Hematopoietic multipotent progenitor cell treated with erythropoietin and hydrocortisone succinate and interleukin-3 and kit ligand, for 8 days (in vitro differentiated cells): ENCODE data around the gene RNF223.
A peak's percentile ranks its signal among the peaks of the same experiment; 100 is the strongest.

Experiments
- DNase-seq: peaks from one replicate; pipeline ENCODE4 v3.0.0-alpha.2; 2015

Gene RNF223

GRCh38 chr1:1073743-1074587 is at the start of gene RNF223:
Gene RNF223, minus strand, starts transcription at chr1:1074306. Its CDS starts 1,740 bp downstream, at chr1:1072566.
- DNase-seq = no peak

GRCh38 chr1:1122981-1123480 is 48.9 kb upstream of the RNF223 start:
- DNase-seq = no peak

GRCh38 chr1:1122078-1122811 is 48.1 kb upstream of the RNF223 start:
- DNase-seq = peak; percentile 68

GRCh38 chr1:1121611-1122077 is 47.5 kb upstream of the RNF223 start:
- no peak for DNase-seq

- no peak for DNase-seq
Measured at GRCh38 chr1:1120866-1121591, 46.9 kb upstream of the RNF223 start.

- no peak for DNase-seq
Measured at GRCh38 chr1:1120096-1120495, 46.0 kb upstream of the RNF223 start.

GRCh38 chr1:1119272-1119890 is 45.3 kb upstream of the RNF223 start:
- DNase-seq = no peak

- no peak for DNase-seq
Measured at GRCh38 chr1:1118876-1119220, 44.7 kb upstream of the RNF223 start.

GRCh38 chr1:1118011-1118875 is 44.1 kb upstream of the RNF223 start:
- DNase-seq = no peak

- DNase-seq = no peak
Measured at GRCh38 chr1:1117469-1117831, 43.3 kb upstream of the RNF223 start.

- no peak for DNase-seq
Measured at GRCh38 chr1:1116701-1117468, 42.8 kb upstream of the RNF223 start.

- peak; percentile 98 for DNase-seq
Measured at GRCh38 chr1:1115786-1116700, 41.9 kb upstream of the RNF223 start, which contains the start of gene C1orf159. Gene C1orf159, minus strand, starts transcription at chr1:1116089. Its CDS starts 24,546 bp downstream, at chr1:1091543.

GRCh38 chr1:1115136-1115785 is 41.2 kb upstream of the RNF223 start:
- no peak for DNase-seq

- no peak for DNase-seq
Measured at GRCh38 chr1:1114431-1114830, 40.3 kb upstream of the RNF223 start.

- DNase-seq = no peak
Measured at GRCh38 chr1:1112237-1112985, 38.3 kb upstream of the RNF223 start.

- no peak for DNase-seq
Measured at GRCh38 chr1:1111516-1112236, 37.6 kb upstream of the RNF223 start.

- DNase-seq = no peak
Measured at GRCh38 chr1:1110561-1110971, 36.5 kb upstream of the RNF223 start.

GRCh38 chr1:1109743-1110142 is 35.6 kb upstream of the RNF223 start:
- DNase-seq = peak; percentile 41
